GM21717 (cell line): ENCODE data around the gene ETS1.

Experiments
- ATAC-seq: cut with Tn5 transposase; IDR thresholded peaks from one replicate; pipeline ENCODE4 v1.9.1; 2021; ENCODE audit warnings: mild to moderate bottlenecking, moderate library complexity; ENCODE audit not compliant: unreplicated experiment

Gene ETS1

DNA sequence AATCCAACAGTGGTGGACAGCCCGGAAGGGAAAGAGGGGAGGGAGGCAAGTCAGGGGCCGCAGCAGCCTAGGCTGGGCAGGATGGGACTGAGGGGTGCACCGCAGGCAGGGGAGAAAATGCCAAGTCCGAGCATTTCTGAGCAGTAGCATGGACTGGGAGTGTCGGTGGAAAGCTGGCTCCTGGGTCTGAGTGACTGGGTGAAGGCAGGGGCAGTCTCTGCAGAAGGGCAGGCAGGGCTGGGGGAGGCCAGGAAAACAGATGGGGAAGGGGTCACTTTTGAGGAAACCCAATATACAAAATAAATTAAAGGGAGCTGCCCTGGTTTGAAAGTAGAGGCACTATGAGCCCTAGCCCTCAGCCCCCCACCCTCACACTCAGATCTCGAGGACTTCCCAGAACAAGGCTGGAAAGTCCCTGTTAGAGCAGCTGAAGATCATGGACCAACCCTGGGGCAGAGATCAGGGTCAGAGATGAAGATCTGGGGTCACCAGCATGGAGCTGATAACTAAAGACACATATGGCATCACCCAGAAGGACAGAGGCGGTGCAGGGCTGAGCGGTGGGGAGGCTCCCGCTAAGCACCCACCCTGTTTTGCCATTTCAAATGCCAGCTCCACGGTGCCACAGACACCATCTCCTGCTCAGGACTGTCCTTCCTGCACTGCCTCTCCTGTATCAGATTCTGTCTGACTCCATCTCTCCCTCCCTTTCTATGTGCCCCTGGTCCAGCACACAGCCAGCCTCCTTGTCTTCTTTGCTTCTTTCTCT is 32.4 kb upstream of the ETS1 start:
- ATAC-seq, result no peak

DNA sequence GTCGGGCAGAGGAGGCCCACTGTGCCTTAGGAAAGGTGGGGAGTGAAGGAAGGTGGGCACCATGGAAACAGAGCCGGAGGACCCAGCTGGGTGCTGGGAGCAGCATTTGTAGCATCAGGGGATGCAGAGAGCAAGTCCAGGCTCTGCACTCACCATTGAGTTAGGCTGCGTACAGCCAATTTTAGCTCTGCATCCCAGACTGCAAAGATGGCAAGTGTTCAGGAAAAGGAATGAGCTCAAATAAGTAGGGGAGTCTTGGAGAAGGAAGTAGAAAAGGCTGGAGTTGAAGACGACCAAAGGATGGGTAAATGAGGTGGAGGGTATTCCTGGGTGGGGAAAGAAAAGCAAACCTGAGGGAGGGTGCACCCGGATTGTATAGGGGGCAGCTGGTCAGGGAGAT is 31.6 kb upstream of the ETS1 start:
- no peak for ATAC-seq

- ATAC-seq, result no peak
Observed at GRCh38 chr11:128618603-128619002, 31.2 kb upstream of the ETS1 start.

DNA sequence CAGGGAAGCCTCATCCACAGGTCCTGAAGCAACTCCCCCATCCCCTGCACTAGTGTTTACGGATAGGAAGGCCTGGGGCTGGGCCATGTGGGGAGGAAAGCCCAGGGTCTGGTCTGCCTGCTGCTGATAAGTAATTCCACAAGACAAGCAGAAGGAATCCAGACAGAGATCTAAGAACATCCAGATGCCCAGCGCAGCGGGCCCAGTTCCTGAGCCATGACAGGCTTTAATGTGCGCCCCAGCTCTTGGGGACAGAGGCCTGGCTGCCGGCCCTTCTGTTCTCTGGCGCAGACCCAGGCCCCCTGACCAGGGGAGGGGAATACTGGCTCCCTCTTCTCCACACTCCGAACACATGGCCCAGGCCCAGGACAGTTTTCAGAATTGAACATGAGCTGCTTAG is 28.8 kb upstream of the ETS1 start:
- ATAC-seq, result no peak

GRCh38 chr11:128615612-128616011 is 28.3 kb upstream of the ETS1 start:
- ATAC-seq, result no peak

DNA sequence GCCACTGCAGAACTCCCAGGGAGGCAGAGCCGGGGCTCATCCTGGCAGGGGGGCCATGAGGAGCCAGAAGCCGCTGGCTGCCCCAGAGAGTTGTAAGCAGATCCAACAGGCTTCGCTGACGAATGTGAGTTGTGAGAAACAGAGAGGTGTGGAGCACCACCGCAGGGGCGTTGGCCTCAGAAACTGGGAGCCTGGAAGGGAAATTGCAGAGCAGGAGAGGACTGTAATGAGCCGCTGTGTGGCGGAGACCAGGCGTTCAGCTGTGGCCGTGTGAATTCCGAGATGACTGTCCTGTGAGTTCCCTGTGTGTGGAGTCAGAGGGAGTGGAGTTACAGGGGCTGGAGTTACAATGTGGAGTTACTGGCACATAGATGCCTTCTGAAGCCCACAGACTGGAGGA is 27.7 kb upstream of the ETS1 start:
- no peak for ATAC-seq

- no peak for ATAC-seq
Observed at GRCh38 chr11:128614026-128614425, 26.7 kb upstream of the ETS1 start.

DNA sequence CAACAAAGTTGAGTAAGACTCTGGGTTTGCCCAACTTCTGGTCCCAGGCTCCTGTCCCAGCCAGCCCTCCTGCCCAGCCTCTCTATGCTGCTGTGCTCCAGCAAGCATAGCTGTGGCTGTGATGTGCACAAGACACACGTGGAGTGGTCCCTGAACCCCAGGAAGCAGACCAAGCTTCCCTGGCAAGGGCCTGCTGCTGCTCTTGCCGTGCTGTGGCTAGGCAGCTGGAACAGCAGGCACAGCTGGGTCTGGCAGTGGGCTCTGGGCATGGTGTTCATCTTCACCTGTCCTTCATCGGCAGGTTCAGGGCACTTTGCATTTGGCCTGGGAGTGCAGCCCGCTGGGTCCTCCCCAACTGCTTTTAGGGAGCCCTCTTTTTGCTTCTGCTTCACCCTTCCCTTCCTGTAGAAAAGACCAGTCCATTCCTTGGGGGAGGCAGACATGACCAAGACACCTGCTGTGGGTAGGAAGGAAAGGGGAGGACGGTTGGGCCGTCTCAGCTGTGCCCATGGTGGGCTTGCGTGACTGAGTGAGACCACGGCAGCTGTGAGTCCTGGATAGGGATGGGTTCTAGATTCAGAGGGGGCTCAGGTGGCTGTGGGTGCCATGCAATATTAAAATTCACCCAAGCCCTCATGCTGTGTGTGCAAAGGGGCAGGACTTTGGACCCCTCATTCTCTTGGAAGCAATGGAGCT is 26.1 kb upstream of the ETS1 start:
- no peak for ATAC-seq

DNA sequence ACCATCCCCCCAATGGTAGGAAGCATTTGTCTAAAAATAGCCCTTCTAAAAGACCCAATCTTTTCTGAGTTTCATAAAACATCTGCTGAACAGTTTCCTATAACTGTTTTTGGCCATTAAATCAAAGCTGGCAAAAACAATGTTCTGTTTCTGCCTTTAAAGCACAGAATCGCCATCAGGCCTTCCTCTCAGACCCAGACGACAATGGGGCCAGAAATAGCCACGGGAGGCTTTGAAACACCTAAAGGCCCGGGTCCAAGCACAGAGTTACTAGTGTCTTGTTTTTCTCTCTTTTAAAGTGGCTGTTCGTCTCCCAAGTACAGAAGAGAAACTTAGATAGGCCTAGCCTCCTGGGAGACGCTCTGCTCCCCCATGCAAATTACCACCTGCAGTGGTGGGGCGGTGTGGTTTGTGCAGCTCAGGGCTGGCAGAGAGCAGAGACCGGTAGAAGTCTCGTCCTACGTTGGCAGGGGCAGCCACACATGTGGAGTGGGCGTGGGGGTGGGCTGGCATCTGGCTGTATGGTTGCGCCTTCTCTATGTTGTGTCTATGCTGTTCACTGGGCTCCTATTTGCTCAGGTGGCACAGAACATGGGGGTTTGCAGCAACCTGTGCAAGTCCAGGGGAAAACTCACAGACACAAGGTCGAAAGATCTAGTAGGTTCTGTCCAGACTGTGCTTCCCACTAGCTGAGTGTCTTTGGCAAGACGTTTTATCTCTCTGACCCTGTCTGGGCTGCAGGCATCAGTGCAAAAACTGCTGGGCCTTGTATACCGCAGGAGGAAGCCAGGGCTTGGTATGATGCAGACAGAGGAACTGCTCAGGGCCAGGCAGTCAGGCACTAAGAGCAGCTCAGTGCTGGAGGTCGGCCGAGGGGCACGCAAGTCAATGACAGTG is 23.6 kb upstream of the ETS1 start:
- ATAC-seq, result peak; percentile 99

DNA sequence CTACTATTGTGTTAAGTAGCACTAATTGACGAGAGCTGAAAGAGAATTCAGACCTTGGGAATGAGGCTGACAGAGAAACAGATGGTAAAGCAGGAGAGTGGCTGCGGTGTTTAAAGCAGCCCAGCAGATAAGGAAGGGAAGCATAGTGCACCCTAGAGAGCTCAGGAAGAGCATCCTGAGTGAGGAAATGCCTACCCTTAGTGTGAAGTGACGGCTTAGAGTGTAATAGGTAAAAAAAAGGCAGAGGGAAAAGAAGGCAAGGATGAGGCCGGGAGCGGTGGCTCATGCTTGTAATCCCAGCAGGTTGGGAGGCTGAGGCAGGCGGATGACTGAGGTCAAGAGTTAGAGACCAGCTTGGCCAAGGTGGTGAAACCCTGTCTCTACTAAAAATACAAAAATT is 22.4 kb upstream of the ETS1 start:
- no peak for ATAC-seq

DNA sequence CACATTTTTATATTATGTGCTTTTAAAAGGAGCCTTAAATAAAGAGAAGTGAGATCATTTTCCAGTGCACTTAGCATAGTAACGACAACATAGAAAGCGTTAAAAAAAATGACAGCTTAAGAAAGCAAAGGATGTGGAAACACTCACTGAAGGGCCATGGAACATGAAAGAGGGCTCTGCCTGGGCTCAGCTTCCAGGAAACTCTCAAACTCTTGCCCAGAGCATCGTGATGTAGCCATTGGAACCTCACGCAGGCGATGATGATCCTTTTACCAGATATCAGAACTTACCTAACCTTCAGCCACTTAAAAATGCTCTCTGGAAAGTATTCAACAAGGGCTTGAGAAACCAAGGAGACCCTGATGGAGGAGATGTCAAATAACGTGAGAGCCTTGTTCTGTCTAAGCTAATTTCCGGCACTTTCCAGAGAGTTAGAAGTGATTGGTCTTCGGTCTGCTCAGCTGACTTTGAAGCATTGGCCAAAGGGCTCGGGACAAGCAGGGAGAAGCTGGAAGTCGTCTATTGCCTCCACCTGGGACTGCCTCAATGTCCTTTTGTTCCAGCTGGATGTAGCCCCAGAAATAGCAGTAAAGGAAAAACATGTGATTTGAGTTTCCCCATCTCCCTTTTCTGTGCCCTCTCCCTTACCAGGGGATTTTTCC is 21.5 kb upstream of the ETS1 start:
- ATAC-seq, result no peak

DNA sequence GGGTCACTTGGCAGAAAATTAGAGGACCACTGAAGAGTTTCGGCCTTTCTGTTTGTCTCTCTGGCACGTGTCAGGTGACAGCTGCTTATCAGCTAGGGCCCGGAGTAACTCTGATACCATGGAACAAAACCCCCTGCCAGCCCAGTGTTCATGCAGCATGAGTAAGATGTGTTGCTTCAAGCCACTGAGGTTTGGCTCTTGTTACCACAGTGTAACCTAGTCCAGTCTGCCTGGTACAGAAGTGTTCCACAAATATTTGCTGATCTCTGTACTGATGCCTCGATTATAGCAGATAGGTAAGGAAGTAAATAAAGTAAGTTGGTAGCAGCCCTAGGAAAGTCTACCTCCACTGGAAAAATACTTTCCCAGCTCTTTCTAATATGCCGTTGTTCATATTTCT is 20.5 kb upstream of the ETS1 start:
- ATAC-seq, result no peak

DNA sequence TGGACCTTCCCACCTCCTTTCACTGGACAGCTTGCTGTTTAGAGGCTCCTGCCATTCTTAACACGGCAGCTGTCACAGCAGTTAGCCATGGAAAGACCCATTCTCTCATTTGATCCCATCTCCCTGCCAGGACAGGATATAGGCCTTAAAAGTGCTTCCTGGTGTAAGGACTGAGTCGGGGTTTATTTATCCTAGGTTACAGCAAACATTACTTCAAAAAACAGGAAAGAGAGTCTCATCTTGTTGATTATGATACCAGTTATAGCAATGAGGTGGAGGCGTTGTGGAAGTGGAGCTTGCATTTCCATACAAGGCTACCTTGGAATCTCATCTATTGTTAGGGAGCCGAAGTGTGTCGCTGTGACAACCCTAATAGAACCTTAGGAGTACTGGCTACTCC is 17.4 kb upstream of the ETS1 start:
- no peak for ATAC-seq

DNA sequence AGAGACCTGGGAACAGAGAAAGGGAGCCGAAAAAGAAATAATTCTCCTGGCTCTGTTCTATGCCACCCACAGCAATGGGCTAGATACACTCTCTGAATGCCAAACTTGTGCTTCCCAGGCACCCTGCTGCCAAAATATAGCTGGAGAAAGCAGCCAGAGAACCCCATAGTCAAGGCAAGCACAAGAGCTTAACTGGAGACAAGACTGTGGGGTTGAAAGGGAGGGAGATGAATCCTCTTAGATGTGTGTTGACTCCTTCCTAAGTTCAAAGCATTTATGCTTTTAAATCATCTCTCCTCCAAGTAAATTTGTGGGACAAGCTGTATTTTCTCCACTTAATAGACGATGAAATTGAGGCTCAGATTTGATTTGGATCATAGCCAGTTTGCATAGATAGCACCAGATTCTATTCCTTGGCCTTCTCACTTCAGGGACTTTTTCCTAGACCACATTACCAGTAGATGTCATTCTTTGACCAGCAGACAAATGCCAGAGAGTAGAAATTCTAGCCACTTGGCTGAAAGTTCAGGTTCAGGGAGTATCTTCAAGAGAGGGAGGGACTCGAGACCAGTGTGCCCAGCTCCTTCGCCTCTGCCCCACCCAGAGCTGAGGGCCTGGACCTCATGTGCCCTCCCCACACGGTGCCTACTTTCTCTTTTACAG is 16.5 kb upstream of the ETS1 start:
- ATAC-seq, result no peak

DNA sequence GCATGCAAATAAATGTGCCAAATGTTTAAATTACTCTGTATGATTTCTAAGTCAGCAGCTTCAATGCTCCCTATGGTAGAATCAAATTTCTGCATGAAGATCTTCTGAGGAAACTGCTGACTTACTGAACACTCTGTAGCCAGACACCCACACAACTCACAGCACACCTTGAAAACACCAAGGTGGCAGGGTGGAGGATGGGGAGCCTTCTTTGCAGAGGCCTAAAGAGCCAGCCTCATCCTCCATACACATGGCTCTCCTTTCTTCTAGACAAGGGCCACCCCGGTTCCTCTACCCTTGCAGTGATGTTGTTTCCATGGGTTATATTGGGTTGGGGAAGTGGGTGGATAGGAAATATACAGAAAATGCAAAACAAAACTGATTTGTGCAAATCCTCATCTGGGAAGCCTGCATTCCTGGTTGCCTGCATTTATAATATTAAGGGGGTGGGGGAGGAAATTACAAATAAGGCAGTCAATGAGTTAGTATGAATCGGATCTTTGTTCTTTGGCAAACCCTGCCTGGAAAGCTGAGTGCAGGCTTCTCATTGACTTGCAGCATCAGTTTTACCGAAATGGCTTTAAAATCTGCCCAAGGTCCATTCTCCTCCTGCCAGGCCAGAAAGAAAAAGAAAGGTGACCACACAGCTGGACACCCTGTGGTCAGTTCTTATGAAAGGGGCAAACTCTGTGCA is 15.8 kb upstream of the ETS1 start:
- ATAC-seq, result no peak

- ATAC-seq, result no peak
Observed at GRCh38 chr11:128599729-128600128, 12.4 kb upstream of the ETS1 start.

DNA sequence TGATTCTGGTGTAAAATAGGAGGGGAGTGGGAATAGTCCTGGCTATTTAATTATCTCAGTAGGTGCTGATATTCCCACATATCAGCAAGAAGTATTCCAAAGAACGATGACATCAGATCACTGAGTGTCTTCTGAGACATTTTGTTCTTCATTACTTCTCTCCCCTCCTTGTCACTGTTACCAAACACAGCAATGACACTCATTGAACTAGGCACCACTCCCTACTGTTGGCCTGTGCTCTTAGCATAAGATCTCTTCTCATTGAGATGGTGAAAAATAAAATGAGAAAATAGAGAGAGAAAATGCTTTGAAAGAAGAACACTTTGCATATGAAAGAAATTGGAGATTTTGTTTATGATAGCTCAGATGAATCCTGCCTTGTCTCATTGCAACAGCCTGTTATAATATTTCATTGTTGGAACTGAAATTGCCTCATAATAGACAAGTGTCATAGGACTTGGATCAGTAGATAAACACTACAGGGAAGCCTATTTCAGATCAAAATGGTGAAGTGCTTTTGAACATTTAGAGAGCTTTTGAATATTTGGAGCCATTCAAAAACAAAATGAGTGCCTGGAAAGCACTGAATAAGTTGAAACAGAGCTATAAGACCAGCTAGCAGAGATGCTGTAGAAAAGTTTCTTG is 11.3 kb upstream of the ETS1 start:
- ATAC-seq, result no peak

DNA sequence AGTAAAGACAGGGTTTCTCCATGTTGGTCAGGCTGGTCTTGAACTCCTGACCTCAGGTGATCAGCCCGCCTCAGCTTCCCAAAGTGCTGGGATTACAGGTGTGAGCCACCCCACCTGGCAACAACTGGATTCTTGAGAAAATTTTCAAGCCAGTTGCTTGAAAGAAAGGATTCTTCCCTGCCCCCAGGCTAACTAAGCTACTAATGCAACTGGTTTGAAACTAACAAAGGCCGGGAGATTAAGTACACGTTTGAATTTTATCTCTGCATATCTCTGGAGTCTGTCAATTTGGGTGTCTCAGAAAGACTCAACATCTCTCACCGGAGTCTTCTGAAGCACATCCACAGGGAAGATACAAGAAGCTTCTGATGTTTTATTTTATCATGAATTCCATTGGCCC is 10.7 kb upstream of the ETS1 start:
- ATAC-seq, result no peak

- ATAC-seq, result no peak
Observed at GRCh38 chr11:128597209-128597608, 9.9 kb upstream of the ETS1 start.

DNA sequence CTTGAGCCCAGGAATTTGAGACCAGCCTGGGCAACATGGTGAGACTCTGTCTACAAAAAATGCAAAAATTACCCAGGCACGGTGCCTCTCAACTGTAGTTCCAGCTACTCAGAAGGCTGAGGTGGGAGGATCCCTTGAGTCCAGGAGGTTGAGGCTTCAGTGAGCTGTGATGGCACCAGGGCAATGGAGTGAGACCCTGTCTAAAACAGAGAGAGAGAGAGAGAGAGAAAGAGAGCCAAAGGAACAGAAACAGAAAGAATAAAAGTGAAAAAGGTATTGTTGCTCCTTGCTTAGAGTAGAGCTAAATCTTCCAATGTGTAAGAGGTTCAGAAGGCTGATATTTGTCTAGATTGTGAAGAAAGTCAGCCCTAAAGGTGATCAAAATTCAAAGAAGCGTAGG is 8.9 kb upstream of the ETS1 start:
- peak; percentile 82 for ATAC-seq
